Panc1 (cell line): Measurements from ENCODE around the gene JMJD4.

Experiments
- POLR2AphosphoS5 ChIP-seq: IDR thresholded peaks from 2 replicates; pipeline ENCODE4 v1.6.1; 2012; ENCODE audit warnings: mild to moderate bottlenecking, low read depth, low read length, moderate library complexity
- TF ChIP-seq, protein P1 (sequence below): fragments of 450-650 bp; IDR thresholded peaks from 2 replicates; pipeline ENCODE4 v1.5.1; 2017; ENCODE audit warnings: mild to moderate bottlenecking
- TF ChIP-seq, protein P2 (sequence below), 2 experiments: IDR thresholded peaks; 2 replicates each; pipeline ENCODE4 v1.6.1; 2011 to 2012; ENCODE audit warnings: low read depth in 2 of 2, control low read depth in 1 of 2, low read length in 1 of 2, mild to moderate bottlenecking in 1 of 2, moderate library complexity in 1 of 2; ENCODE audit not compliant: insufficient read depth in 1 of 2

DNA sequence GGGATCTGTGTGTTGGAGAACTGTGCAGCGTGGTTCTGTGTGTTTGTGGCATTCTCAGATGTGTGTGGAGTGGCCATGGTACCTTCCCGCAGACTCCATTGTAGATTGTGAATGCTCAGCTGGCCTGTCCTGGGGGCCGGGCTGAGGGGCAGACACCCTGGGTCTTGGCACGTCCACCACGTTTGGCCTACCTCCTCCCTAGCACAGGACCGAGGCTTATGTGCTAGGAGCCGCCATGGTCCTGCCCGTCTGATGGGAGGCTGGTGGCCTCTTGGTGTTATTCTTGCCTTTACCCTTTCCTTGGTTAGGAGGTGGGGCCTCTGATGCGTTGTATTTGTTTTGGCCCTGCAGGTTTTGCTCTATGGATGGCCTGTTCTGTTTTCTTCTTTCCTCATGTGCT is 25.3 kb upstream of the JMJD4 start:
- TF ChIP-seq, protein P1, sequence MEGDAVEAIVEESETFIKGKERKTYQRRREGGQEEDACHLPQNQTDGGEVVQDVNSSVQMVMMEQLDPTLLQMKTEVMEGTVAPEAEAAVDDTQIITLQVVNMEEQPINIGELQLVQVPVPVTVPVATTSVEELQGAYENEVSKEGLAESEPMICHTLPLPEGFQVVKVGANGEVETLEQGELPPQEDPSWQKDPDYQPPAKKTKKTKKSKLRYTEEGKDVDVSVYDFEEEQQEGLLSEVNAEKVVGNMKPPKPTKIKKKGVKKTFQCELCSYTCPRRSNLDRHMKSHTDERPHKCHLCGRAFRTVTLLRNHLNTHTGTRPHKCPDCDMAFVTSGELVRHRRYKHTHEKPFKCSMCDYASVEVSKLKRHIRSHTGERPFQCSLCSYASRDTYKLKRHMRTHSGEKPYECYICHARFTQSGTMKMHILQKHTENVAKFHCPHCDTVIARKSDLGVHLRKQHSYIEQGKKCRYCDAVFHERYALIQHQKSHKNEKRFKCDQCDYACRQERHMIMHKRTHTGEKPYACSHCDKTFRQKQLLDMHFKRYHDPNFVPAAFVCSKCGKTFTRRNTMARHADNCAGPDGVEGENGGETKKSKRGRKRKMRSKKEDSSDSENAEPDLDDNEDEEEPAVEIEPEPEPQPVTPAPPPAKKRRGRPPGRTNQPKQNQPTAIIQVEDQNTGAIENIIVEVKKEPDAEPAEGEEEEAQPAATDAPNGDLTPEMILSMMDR = no peak
- TF ChIP-seq POLR2AphosphoS5 = no peak
- TF ChIP-seq, protein P2, sequence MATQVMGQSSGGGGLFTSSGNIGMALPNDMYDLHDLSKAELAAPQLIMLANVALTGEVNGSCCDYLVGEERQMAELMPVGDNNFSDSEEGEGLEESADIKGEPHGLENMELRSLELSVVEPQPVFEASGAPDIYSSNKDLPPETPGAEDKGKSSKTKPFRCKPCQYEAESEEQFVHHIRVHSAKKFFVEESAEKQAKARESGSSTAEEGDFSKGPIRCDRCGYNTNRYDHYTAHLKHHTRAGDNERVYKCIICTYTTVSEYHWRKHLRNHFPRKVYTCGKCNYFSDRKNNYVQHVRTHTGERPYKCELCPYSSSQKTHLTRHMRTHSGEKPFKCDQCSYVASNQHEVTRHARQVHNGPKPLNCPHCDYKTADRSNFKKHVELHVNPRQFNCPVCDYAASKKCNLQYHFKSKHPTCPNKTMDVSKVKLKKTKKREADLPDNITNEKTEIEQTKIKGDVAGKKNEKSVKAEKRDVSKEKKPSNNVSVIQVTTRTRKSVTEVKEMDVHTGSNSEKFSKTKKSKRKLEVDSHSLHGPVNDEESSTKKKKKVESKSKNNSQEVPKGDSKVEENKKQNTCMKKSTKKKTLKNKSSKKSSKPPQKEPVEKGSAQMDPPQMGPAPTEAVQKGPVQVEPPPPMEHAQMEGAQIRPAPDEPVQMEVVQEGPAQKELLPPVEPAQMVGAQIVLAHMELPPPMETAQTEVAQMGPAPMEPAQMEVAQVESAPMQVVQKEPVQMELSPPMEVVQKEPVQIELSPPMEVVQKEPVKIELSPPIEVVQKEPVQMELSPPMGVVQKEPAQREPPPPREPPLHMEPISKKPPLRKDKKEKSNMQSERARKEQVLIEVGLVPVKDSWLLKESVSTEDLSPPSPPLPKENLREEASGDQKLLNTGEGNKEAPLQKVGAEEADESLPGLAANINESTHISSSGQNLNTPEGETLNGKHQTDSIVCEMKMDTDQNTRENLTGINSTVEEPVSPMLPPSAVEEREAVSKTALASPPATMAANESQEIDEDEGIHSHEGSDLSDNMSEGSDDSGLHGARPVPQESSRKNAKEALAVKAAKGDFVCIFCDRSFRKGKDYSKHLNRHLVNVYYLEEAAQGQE (IDR thresholded peaks at IDR 0.05; ENCODE audit: insufficient read depth in 1 of 2, low read depth in 2 of 2, low read length in 1 of 2) = no peak
